Immature natural killer cell (primary cell): ENCODE results near the gene VPS29. TPM values are rescaled to one million over a fixed set of nuclear protein-coding genes. Genes with fewer than 3 reads are reported as not detected.

Source experiments
- DNase-seq, 3 donors: peaks; one replicate each; pipeline ENCODE4 v3.0.0; 2022; ENCODE audit warnings: mixed read lengths in 1 of 3
- H3K27ac Mint-ChIP-seq, 6 donors: one replicate each; pipeline ENCODE4 v1.8.0; 2020; ENCODE audit warnings: mixed read lengths in 6 of 6, mild to moderate bottlenecking in 5 of 6, inconsistent platforms in 4 of 6, moderate library complexity in 3 of 6
- H3K27me3 Mint-ChIP-seq, 3 donors: one replicate each; pipeline ENCODE4 v1.8.0; 2020 to 2021; ENCODE audit warnings: low read depth in 3 of 3, mild to moderate bottlenecking in 3 of 3, mixed read lengths in 3 of 3, moderate library complexity in 3 of 3, inconsistent platforms in 1 of 3
- H3K36me3 Mint-ChIP-seq, 3 donors: one replicate each; pipeline ENCODE4 v1.8.0; 2020; ENCODE audit warnings: mixed read lengths in 3 of 3, inconsistent platforms in 2 of 3, mild to moderate bottlenecking in 2 of 3
- H3K4me1 Mint-ChIP-seq, 2 donors: one replicate each; pipeline ENCODE4 v1.8.0; 2020; ENCODE audit warnings: inconsistent platforms in 2 of 2, mild to moderate bottlenecking in 2 of 2, mixed read lengths in 2 of 2, moderate library complexity in 1 of 2
- H3K4me3 Mint-ChIP-seq, 5 donors: one replicate each; pipeline ENCODE4 v1.8.0; 2020; ENCODE audit warnings: mild to moderate bottlenecking in 5 of 5, mixed read lengths in 5 of 5, inconsistent platforms in 3 of 5, moderate library complexity in 3 of 5
- H3K9me3 Mint-ChIP-seq, 6 donors: one replicate each; pipeline ENCODE4 v1.8.0; 2020; ENCODE audit warnings: mild to moderate bottlenecking in 6 of 6, mixed read lengths in 6 of 6, inconsistent platforms in 4 of 6, moderate library complexity in 3 of 6
- polyA plus RNA-seq, 3 donors: library from polyadenylated mRNA; unstranded; fragments of 300-500 nt; fragmentation: Illumina TruSeq; gene quantifications; one replicate each; pipeline ENCODE4 v1.2.3, GENCODE V29; 2021

Gene VPS29
- polyA plus RNA-seq, 3 donors from 2014 or later = 153 to 230 (median 206) TPM

GRCh38 chr12:110453569-110454296, 48.2 kb downstream of the VPS29 start:
- Mint-ChIP-seq H3K9me3 (no peaks in the 10 kb centered on the region), H3K27me3 (peaks cover 0 to 21% (median 8%) of the 10 kb centered on the region in 3 donors), H3K4me3 (no peak overlapping the region), H3K27ac (no peak overlapping the region), H3K4me1 (peaks cover 20 to 27% of the 10 kb centered on the region in 2 donors), H3K36me3 (peaks cover under 1 to 14% (median 12%) of the 10 kb centered on the region in 3 donors)
- DNase-seq = no peak

- peaks cover 6 to 17% (median 11%) of the 10 kb centered on the region in 3 donors for H3K36me3 Mint-ChIP-seq
- peak overlapping the region; percentile 38 to 99 (median 89) for H3K4me3 Mint-ChIP-seq
- H3K9me3 Mint-ChIP-seq = no peaks in the 10 kb centered on the region
- peaks cover 0 to 21% (median 8%) of the 10 kb centered on the region in 3 donors for H3K27me3 Mint-ChIP-seq
- peaks cover 40 to 49% of the 10 kb centered on the region in 2 donors for H3K4me1 Mint-ChIP-seq
- no peak for DNase-seq
- peak overlapping the region; percentile 26 to 99 (median 88) for H3K27ac Mint-ChIP-seq
Observed at GRCh38 chr12:110451263-110451662, 50.6 kb downstream of the VPS29 start.

DNA sequence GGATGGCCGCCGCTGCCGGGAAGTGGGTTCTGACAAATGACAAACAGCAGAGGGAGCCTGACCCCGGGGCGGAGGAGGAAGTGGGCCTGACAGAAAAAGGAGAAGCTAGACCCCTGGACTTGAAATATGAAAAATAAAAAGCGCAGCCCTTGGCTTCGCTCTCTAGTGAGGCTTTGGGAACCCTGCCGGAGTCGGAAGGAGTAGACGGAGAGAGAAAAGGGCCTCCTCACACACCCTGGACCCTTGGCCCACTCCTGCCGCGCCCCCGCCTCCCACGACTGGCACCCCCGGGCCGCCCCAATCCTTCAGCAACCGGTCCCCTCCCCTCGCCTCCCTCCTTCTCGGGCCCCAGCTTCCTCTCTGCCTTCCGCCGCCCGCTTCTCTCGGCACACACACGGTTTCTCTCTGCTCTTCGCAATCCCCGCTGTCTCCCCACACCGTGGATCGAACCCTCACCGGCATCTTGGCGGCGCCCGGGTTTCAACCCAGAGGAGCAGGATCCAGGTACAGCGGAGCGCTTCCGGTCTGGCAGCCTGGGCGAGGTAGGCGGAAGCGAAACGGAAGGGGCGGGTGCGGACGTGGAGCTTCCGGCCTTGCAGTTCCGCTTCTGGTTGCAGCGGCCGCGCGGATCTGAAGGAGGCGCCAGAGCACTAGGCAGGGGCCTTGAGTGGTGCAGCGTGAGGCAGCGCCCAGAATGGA, 52.0 kb downstream of the VPS29 start, which contains the start of gene ARPC3:
Gene ARPC3, minus strand, starts transcription at position 539 of the 699 bp plus-strand sequence. Its CDS starts 77 bp downstream, at position 462.
- H3K4me3 Mint-ChIP-seq = peak within 1 kb of the TSS; percentile 98 to 100 (median 99)
- H3K4me1 Mint-ChIP-seq = peaks cover 45 to 57% of the 10 kb centered on the region in 2 donors
- H3K27me3 Mint-ChIP-seq = peaks cover 0 to 21% (median 8%) of the 10 kb centered on the region in 3 donors
- H3K9me3 Mint-ChIP-seq = no peaks in the 10 kb centered on the region
- H3K27ac Mint-ChIP-seq = peak within 1 kb of the TSS; percentile 95 to 100 (median 99)
- peaks cover 11 to 23% (median 12%) of the 10 kb centered on the region in 3 donors for H3K36me3 Mint-ChIP-seq
- DNase-seq = peak; percentile 89 to 92 (median 92)

GRCh38 chr12:110444455-110444854, 57.5 kb downstream of the VPS29 start:
- Mint-ChIP-seq H3K9me3 (no peaks in the 10 kb centered on the region), H3K27me3 (no peaks in the 10 kb centered on the region), H3K27ac (peak overlapping the region in 1 of 6 donors; percentile 22), H3K4me1 (peaks cover 34 to 42% of the 10 kb centered on the region in 2 donors), H3K4me3 (no peak overlapping the region), H3K36me3 (peaks cover 6 to 22% (median 16%) of the 10 kb centered on the region in 3 donors)
- DNase-seq = no peak

Other genes starting within 250 kb of the VPS29 start
- 1 to 10 TPM; 2.0 to 8.0 (median 2.5) TPM for gene ATP2A2, start 220.9 kb downstream of the VPS29 start, polyA plus RNA-seq
- gene ANAPC7, start 98.4 kb downstream of the VPS29 start, polyA plus RNA-seq = 10 to 100 TPM; 11.0 to 26.4 (median 24.8) TPM
- 1,000 to 10,000 TPM in 2 of 3 donors, 100 to 1,000 TPM in 1; 882 to 1,121 (median 1,023) TPM for gene ARPC3, start 51.8 kb downstream of the VPS29 start, polyA plus RNA-seq
- 10 to 100 TPM; 23.6 to 43.5 (median 29.9) TPM for gene GPN3, start 33.9 kb downstream of the VPS29 start, polyA plus RNA-seq
- gene FAM216A, start 33.3 kb downstream of the VPS29 start, polyA plus RNA-seq = 1 to 10 TPM; 4.2 to 5.6 (median 4.4) TPM
- gene RAD9B, start 220 bp upstream of the VPS29 start, polyA plus RNA-seq = 1 to 10 TPM in 1 of 3 donors, under 1 TPM in 1, not detected in 1; 0.93 to 1.0 TPM
- gene PPTC7, start 81.2 kb upstream of the VPS29 start, polyA plus RNA-seq = 10 to 100 TPM in 1 of 3 donors, 1 to 10 TPM in 2; 7.8 to 11.5 (median 9.3) TPM
- 10 to 100 TPM in 2 of 3 donors, 1 to 10 TPM in 1; 5.2 to 11.1 (median 10.0) TPM for gene TCTN1, start 112.0 kb upstream of the VPS29 start, polyA plus RNA-seq
- 10 to 100 TPM; 28.8 to 54.0 (median 33.3) TPM for gene HVCN1, start 187.0 kb upstream of the VPS29 start, polyA plus RNA-seq
- 100 to 1,000 TPM in 1 of 3 donors, 10 to 100 TPM in 2; 74.3 to 116 (median 89.8) TPM for gene PPP1CC, start 240.8 kb upstream of the VPS29 start, polyA plus RNA-seq